ENCODE results near the gene RXRG.

RXRG gene

GRCh38 chr1:165425621-165426020, 19.3 kb downstream of the RXRG start:
- no peak overlapping the region for H3K4me3 ChIP-seq (ENCODE audit: low read length)
- no peak for DNase-seq (ENCODE audit: low read depth)
- no peak for TF ChIP-seq CTCF (conservative IDR thresholded peaks at IDR 0.05; ENCODE audit: low read length)

GRCh38 chr1:165424454-165425216, 20.3 kb downstream of the RXRG start:
- TF ChIP-seq CTCF (conservative IDR thresholded peaks at IDR 0.05; ENCODE audit: low read length) = no peak
- DNase-seq (ENCODE audit: low read depth) = no peak
- H3K4me3 ChIP-seq (ENCODE audit: low read length) = peak overlapping the region; percentile 30

- no peak for DNase-seq (ENCODE audit: low read depth)
- H3K4me3 ChIP-seq (ENCODE audit: low read length) = no peak overlapping the region
- TF ChIP-seq CTCF (conservative IDR thresholded peaks at IDR 0.05; ENCODE audit: low read length) = no peak
Observed at GRCh38 chr1:165423136-165423535, 21.8 kb downstream of the RXRG start.

- H3K4me3 ChIP-seq (ENCODE audit: low read length) = no peak overlapping the region
- DNase-seq (ENCODE audit: low read depth) = no peak
- TF ChIP-seq CTCF (conservative IDR thresholded peaks at IDR 0.05; ENCODE audit: low read length) = no peak
Observed at GRCh38 chr1:165420655-165421054, 24.3 kb downstream of the RXRG start.

- no peak overlapping the region for H3K4me3 ChIP-seq (ENCODE audit: low read length)
- no peak for TF ChIP-seq CTCF (conservative IDR thresholded peaks at IDR 0.05; ENCODE audit: low read length)
- no peak for DNase-seq (ENCODE audit: low read depth)
Observed at GRCh38 chr1:165419839-165420238, 25.1 kb downstream of the RXRG start.

GRCh38 chr1:165418195-165418594, 26.7 kb downstream of the RXRG start:
- DNase-seq (ENCODE audit: low read depth) = no peak
- H3K4me3 ChIP-seq (ENCODE audit: low read length) = no peak overlapping the region
- TF ChIP-seq CTCF (conservative IDR thresholded peaks at IDR 0.05; ENCODE audit: low read length) = no peak

- TF ChIP-seq CTCF (conservative IDR thresholded peaks at IDR 0.05; ENCODE audit: low read length) = no peak
- no peak overlapping the region for H3K4me3 ChIP-seq (ENCODE audit: low read length)
- DNase-seq (ENCODE audit: low read depth) = no peak
Observed at GRCh38 chr1:165416876-165417275, 28.1 kb downstream of the RXRG start.

All from AG10803 (cell line).